Measurements from ENCODE around the gene MRPS18C.

The MRPS18C gene

DNA sequence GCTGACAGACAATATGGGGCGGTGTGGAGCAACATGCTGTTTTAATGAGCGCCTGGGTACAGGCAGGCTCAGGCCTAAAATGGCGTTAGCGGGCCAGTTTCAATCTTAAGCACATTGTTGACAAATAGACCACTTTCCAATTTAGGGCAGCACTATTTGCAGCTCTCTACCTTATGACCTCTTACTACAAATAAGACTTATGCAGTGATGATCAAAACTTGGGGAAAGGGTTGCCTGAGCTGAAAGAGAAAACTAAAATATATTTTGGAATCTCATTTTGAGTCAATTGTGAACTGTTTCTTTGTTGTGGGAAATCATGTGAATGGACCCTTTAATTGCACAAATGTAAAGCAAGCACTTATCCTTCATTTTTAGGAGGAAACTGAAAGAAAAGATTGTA, 54.6 kb downstream of the MRPS18C start (continued):
- TF ChIP-seq, protein P1, sequence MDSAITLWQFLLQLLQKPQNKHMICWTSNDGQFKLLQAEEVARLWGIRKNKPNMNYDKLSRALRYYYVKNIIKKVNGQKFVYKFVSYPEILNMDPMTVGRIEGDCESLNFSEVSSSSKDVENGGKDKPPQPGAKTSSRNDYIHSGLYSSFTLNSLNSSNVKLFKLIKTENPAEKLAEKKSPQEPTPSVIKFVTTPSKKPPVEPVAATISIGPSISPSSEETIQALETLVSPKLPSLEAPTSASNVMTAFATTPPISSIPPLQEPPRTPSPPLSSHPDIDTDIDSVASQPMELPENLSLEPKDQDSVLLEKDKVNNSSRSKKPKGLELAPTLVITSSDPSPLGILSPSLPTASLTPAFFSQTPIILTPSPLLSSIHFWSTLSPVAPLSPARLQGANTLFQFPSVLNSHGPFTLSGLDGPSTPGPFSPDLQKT (IDR thresholded peaks at IDR 0.05; ENCODE audit: borderline replicate concordance, low read depth, low read length): no peak
